K562 (cell line): ENCODE data around the gene MYO18A. TPM values are rescaled to one million over a fixed set of nuclear protein-coding genes. Genes with fewer than 3 reads are reported as not detected.

Source experiments
- ATAC-seq: fragments of 200-7000 bp; cut with Tn5 transposase; 3 replicates; pipeline ENCODE4 v1.9.1; 2020; ENCODE audit warnings: moderate library complexity
- BruUV-seq: library from RNA; stranded (reverse); fragments of 400-500 nt; replicated peaks from 2 replicates; lab custom pipeline; 2021; lab: Mats Ljungman, UMichigan
- CTCF ChIA-PET: fragments of 300-600 bp; formaldehyde crosslinking; extraction: SDS; loops from one replicate; lab custom pipeline; 2021; ENCODE audit warnings: low intra/inter-chr PET ratio; lab: Yijun Ruan, JAX
- POLR2A ChIA-PET: fragments of 300-600, 350-650 bp; sonication (Branson Sonifier 250); formaldehyde crosslinking; extraction: SDS; loops from one replicate; lab custom pipeline; 2021; ENCODE audit warnings: antibody characterized with exemption, inconsistent platforms; lab: Yijun Ruan, JAX
- DNase-seq, 4 experiments: peaks; one replicate each; pipeline versions ENCODE4 v3.0.0 to v3.0.0-alpha.2; 2011 to 2018; ENCODE audit warnings: low spot score in 3 of 4, mixed read lengths in 3 of 4; ENCODE audit errors: extremely low read depth in 1 of 4
- FAIRE-seq: peaks from 2 replicates; lab custom pipeline; 2011; peaks lifted over from hg19 to GRCh38; lab: Jason Lieb, UNC
- H2AFZ ChIP-seq: 2 replicates; pipeline ENCODE4 v1.6.0; 2011; ENCODE audit warnings: low read depth, low read length, control low read depth, inconsistent platforms
- H3K27ac ChIP-seq: fragments of 200-600 bp; 3 replicates; pipeline ENCODE4 v1.8.0; 2011; ENCODE audit warnings: low read depth, mild to moderate bottlenecking, control low read depth, inconsistent platforms, low read length, moderate library complexity, mixed read lengths; ENCODE audit errors: extremely low read depth
- H3K27me3 ChIP-seq, 2 experiments: fragments of 300-600 bp in 1 of 2; 2 replicates in 1 of 2; 3 replicates in 1 of 2; pipeline versions ENCODE4 v1.6.0 to v1.8.0; 2011; ENCODE audit warnings: inconsistent platforms in 2 of 2, low read length in 2 of 2, mild to moderate bottlenecking in 1 of 2, mixed read lengths in 1 of 2, moderate library complexity in 1 of 2; ENCODE audit not compliant: control insufficient read depth in 2 of 2, insufficient read depth in 2 of 2
- H3K36me3 ChIP-seq: fragments of 300-600 bp; 3 replicates; pipeline ENCODE4 v1.8.0; 2011; ENCODE audit warnings: mild to moderate bottlenecking, low read length, inconsistent platforms; ENCODE audit not compliant: control insufficient read depth, insufficient read depth
- H3K4me1 ChIP-seq, 2 experiments: fragments of 200-600 bp in 1 of 2; replicated peaks in 1 of 2; 2 replicates in 1 of 2; 3 replicates in 1 of 2; pipeline versions ENCODE4 v1.5.1 to v1.8.0; 2011; ENCODE audit warnings: inconsistent platforms in 2 of 2, low read length in 2 of 2, mild to moderate bottlenecking in 1 of 2, mixed read lengths in 1 of 2, moderate library complexity in 1 of 2; ENCODE audit not compliant: control insufficient read depth in 2 of 2, insufficient read depth in 2 of 2
- H3K4me2 ChIP-seq: 2 replicates; pipeline ENCODE4 v1.6.1; 2011; ENCODE audit warnings: low read length, control low read depth, inconsistent platforms, mixed read lengths; ENCODE audit not compliant: insufficient read depth
- H3K4me3 ChIP-seq: fragments of 200-600 bp; sonication (generic), shearing (Covaris generic); 2 replicates; pipeline ENCODE4 v1.5.1; 2016; ENCODE audit warnings: control low read depth, inconsistent platforms
- H3K79me2 ChIP-seq: fragments of 200-600 bp; 3 replicates; pipeline ENCODE4 v1.8.0; 2011; ENCODE audit warnings: low read length, inconsistent platforms; ENCODE audit not compliant: control insufficient read depth, insufficient read depth
- H3K9ac ChIP-seq, 2 experiments: 2 replicates each; pipeline versions ENCODE4 v1.6.0 to v1.6.1; 2011; ENCODE audit warnings: low read depth in 2 of 2, low read length in 2 of 2, control low read depth in 1 of 2, inconsistent platforms in 1 of 2, mild to moderate bottlenecking in 1 of 2, mixed read lengths in 1 of 2; ENCODE audit not compliant: insufficient read depth in 1 of 2
- H3K9me1 ChIP-seq: one replicate; pipeline ENCODE4 v1.6.0; 2011; ENCODE audit warnings: inconsistent platforms, mild to moderate bottlenecking, low read length, moderate library complexity; ENCODE audit not compliant: control insufficient read depth, insufficient read depth
- H3K9me3 ChIP-seq: replicated peaks from 2 replicates; pipeline ENCODE4 v1.5.1; 2011; ENCODE audit warnings: low read depth, low read length, inconsistent platforms; ENCODE audit not compliant: control insufficient read depth, insufficient read depth
- H4K20me1 ChIP-seq: replicated peaks from 2 replicates; pipeline ENCODE4 v1.6.1; 2011; ENCODE audit warnings: low read length, inconsistent platforms, mixed read lengths; ENCODE audit not compliant: control insufficient read depth, insufficient read depth
- CBFA2T3 ChIP-seq: fragments of 450-650 bp; IDR thresholded peaks from 2 replicates; pipeline ENCODE4 v1.6.1; 2017
- CEBPG ChIP-seq, 3 experiments: fragments of 200-800 bp in 1 of 3; sonication (Bioruptor generic) in 1 of 3; sonication (generic) in 1 of 3; formaldehyde crosslinking in 1 of 3; IDR thresholded peaks in 2 of 3; conservative IDR thresholded peaks in 1 of 3; 2 replicates each; pipeline versions ENCODE4 v1.6.1 to v1.8.0; 2016 to 2022; ENCODE audit warnings: missing compliant biosample characterization in 2 of 3, missing genetic modification characterization in 2 of 3, mild to moderate bottlenecking in 1 of 3, missing genetic modification reagents in 1 of 3
- MAZ ChIP-seq, 2 experiments: fragments of 450-650 bp in 1 of 2; sonication (generic) in 1 of 2; formaldehyde crosslinking; IDR thresholded peaks in 1 of 2; conservative IDR thresholded peaks in 1 of 2; 2 replicates each; pipeline versions ENCODE4 v1.4.0 to v1.5.0; 2020; ENCODE audit warnings: mild to moderate bottlenecking in 1 of 2, missing genetic modification reagents in 1 of 2
- PPARD ChIP-seq: fragments of 250-450 bp; sonication (Bioruptor Pico); IDR thresholded peaks from 2 replicates; pipeline ENCODE4 v1.8.0; 2022; ENCODE audit warnings: inconsistent platforms, mild to moderate bottlenecking, moderate library complexity
- SRSF7 ChIP-seq: fragments of 200-400 bp; formaldehyde crosslinking; optimal IDR thresholded peaks from 2 replicates; pipeline ENCODE3; 2017; ENCODE audit warnings: mild to moderate bottlenecking, low read depth, low read length
- XRCC3 ChIP-seq: fragments of 450-650 bp; IDR thresholded peaks from 2 replicates; pipeline ENCODE4 v1.6.1; 2017; ENCODE audit warnings: mild to moderate bottlenecking, moderate library complexity
- ZNF239 ChIP-seq: fragments of 250-450 bp; sonication (Bioruptor Pico); IDR thresholded peaks from 2 replicates; pipeline ENCODE4 v1.4.0; 2020; ENCODE audit warnings: mild to moderate bottlenecking
- WGBS: fragments of 100-300 bp; shearing (Covaris generic); methylation state at CpG from one replicate; pipeline ENCODE4 v1.1.6; 2016; ENCODE audit warnings: low coverage, mixed read lengths; ENCODE audit not compliant: insufficient coverage; ENCODE audit errors: missing lambda C conversion rate; 5-methylcytosine and 5-hydroxymethylcytosine counted together
- in situ Hi-C: fragments of 300-500 bp; cut with MboI; formaldehyde crosslinking; loops from 4 replicates; pipeline ENCODE4 v1.15.0; 2018; ENCODE audit warnings: inconsistent platforms, mixed read lengths
- intact Hi-C: fragments of 100-400 bp; cut with micrococcal nuclease; formaldehyde crosslinking; loops from 2 replicates; pipeline ENCODE4 v1.14.2; 2022
- polyA plus RNA-seq, 8 experiments: library from polyadenylated mRNA; depleted of rRNA in 4 of 8; stranded (reverse) in 5 of 8; unstranded in 3 of 8; fragments of >200 nt; fragmentation: Nextera tagmentation in 2 of 8; fragmentation: Illumina TruSeq in 1 of 8; extraction: Ambion mirVana in 2 of 8; extraction: Trizol in 1 of 8; gene quantifications; 2 replicates each; pipeline versions ENCODE4 v1.2.1 to v1.2.3, GENCODE V29; 2011 to 2014; ENCODE audit warnings: inconsistent platforms in 1 of 8, missing spikeins in 1 of 8
- total RNA-seq, 7 experiments: library from RNA; depleted of rRNA in 6 of 7; stranded (reverse); fragments of >200 nt in 6 of 7; fragmentation: Illumina TruSeq in 2 of 7; extraction: Trizol in 2 of 7; gene quantifications; 2 replicates each; pipeline versions ENCODE4 v1.2.1 to v1.2.3, GENCODE V29; 2011 to 2021; ENCODE audit warnings: low replicate concordance in 1 of 7
- TF ChIP-seq, protein P1 (sequence below): fragments of 250-450 bp; sonication (Bioruptor Pico); IDR thresholded peaks from 2 replicates; pipeline ENCODE4 v1.5.0; 2021
- TF ChIP-seq, protein P2 (sequence below): IDR thresholded peaks from 2 replicates; pipeline ENCODE4 v1.6.1; 2011; ENCODE audit warnings: borderline replicate concordance, low read depth, mild to moderate bottlenecking, moderate library complexity, low read length; ENCODE audit not compliant: insufficient read depth, poor library complexity, severe bottlenecking
- TF ChIP-seq, protein P3 (sequence below), 2 experiments: IDR thresholded peaks; 2 replicates each; pipeline ENCODE4 v1.6.1; 2012; ENCODE audit warnings: improper control_type of control experiment in 2 of 2, low read depth in 2 of 2, low read length in 2 of 2, borderline replicate concordance in 1 of 2
- TF ChIP-seq, protein P4 (sequence below): fragments of 450-650 bp; formaldehyde crosslinking; IDR thresholded peaks from 2 replicates; pipeline ENCODE4 v1.4.0; 2020; ENCODE audit warnings: mild to moderate bottlenecking, moderate library complexity

The MYO18A gene
- total and polyA plus RNA-seq, 9 of the 15 experiments (the other 6 are each of a cell fraction or from before 2014, with no cell fraction given), result 2.5 to 65.4 (median 17.1) TPM

DNA sequence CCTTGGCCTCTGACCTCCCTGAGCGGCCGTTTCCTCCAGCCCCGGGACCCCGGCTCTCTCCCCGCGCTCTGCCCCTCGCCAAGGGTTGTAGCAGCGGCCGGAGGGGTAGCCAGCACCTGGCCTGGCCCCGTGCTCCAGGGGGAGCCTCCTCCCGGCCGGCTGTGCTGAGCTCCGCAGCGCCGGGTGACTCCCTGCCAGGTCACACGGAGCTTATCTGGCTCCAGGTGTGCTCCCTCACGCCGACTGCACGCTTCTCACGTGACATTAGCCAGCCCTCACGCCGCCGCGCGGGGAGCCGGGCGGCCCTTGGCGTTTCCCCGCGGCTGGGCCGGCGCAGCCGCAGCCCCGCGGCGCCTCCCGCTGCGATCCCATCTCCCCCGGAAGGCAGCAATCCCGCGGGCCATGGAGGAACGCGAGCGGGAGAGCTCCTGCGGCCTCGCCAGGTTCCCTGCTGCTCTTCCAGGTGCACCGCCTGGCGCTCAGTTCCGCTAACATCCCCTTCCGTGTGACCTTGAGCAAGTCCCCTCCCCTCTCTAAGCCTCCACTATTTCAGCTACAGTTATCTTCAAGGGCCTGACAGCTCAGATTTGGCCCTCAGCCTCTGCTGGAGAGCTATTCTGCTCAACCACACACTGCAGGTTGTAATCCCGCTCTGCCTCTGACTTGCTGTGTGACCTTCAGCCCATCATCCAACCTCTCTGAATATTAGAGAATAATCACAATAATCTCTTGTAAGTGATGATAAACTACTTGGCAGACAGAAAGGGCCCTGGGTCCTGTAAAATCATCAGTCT, 3.4 kb downstream of the MYO18A start:
- ATAC-seq, result peak; percentile 63
- H4K20me1 ChIP-seq, result no peaks in the 10 kb centered on the region
- no peaks in the 10 kb centered on the region for H3K9me3 ChIP-seq
- in situ Hi-C loops, result no loop called here
- H3K9me1 ChIP-seq, result peaks cover 5% of the 10 kb centered on the region
- no TSS peak for BruUV-seq
- POLR2A ChIA-PET, result interaction anchor here (0.6 to 6.6 kb wide), 8 partner anchors 9 to 1778 kb away, joined by 3 to 74 read pairs (median 4); no protein-coding TSS in a partner anchor
- peak overlapping the region; percentile 96 for H3K4me2 ChIP-seq
- H3K36me3 ChIP-seq, result peaks cover 14% of the 10 kb centered on the region; the same call in 2 of the 3 replicates
- peak overlapping the region; percentile 90 to 92 for H3K9ac ChIP-seq
- under 1% methylated on average over 51 of the region's 51 CpGs for WGBS
- peak overlapping the region; percentile 97 for H3K27ac ChIP-seq
- peak; percentile 98 for FAIRE-seq
- peak; percentile 75 to 91 (median 77) for DNase-seq
- no peaks in the 10 kb centered on the region for H3K27me3 ChIP-seq
- peak overlapping the region; percentile 49 for H3K4me3 ChIP-seq
- intact Hi-C loops, result no loop called here
- H3K4me1 ChIP-seq, result peaks cover 34 to 54% of the 10 kb centered on the region in 2 experiments
- H2AFZ ChIP-seq, result peak overlapping the region; percentile 88
- H3K79me2 ChIP-seq, result peaks cover 72% of the 10 kb centered on the region
- CTCF ChIA-PET, result no interaction called here
- TF ChIP-seq, protein P1, sequence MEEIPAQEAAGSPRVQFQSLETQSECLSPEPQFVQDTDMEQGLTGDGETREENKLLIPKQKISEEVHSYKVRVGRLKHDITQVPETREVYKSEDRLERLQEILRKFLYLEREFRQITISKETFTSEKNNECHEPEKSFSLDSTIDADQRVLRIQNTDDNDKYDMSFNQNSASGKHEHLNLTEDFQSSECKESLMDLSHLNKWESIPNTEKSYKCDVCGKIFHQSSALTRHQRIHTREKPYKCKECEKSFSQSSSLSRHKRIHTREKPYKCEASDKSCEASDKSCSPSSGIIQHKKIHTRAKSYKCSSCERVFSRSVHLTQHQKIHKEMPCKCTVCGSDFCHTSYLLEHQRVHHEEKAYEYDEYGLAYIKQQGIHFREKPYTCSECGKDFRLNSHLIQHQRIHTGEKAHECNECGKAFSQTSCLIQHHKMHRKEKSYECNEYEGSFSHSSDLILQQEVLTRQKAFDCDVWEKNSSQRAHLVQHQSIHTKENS (CRISPR knock-in tag), result no peak
- TF ChIP-seq PPARD (CRISPR knock-in tag) (no peak), CEBPG (CRISPR knock-in tag; IDR thresholded peaks at IDR 0.05) (no peak), CEBPG (tag; conservative IDR thresholded peaks at IDR 0.05 in 1 of 2, IDR thresholded peaks at IDR 0.05 in 1 of 2) (no peak), XRCC3 (no peak), SRSF7 (no peak), ZNF239 (CRISPR knock-in tag) (no peak), CBFA2T3 (peak; percentile 79), MAZ (CRISPR knock-in tag; conservative IDR thresholded peaks at IDR 0.05 in 1 of 2, IDR thresholded peaks at IDR 0.05 in 1 of 2) (peak; percentile 58 to 83)
- TF ChIP-seq, protein P2, sequence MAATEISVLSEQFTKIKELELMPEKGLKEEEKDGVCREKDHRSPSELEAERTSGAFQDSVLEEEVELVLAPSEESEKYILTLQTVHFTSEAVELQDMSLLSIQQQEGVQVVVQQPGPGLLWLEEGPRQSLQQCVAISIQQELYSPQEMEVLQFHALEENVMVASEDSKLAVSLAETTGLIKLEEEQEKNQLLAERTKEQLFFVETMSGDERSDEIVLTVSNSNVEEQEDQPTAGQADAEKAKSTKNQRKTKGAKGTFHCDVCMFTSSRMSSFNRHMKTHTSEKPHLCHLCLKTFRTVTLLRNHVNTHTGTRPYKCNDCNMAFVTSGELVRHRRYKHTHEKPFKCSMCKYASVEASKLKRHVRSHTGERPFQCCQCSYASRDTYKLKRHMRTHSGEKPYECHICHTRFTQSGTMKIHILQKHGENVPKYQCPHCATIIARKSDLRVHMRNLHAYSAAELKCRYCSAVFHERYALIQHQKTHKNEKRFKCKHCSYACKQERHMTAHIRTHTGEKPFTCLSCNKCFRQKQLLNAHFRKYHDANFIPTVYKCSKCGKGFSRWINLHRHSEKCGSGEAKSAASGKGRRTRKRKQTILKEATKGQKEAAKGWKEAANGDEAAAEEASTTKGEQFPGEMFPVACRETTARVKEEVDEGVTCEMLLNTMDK, result peak; percentile 48
- TF ChIP-seq, protein P3, sequence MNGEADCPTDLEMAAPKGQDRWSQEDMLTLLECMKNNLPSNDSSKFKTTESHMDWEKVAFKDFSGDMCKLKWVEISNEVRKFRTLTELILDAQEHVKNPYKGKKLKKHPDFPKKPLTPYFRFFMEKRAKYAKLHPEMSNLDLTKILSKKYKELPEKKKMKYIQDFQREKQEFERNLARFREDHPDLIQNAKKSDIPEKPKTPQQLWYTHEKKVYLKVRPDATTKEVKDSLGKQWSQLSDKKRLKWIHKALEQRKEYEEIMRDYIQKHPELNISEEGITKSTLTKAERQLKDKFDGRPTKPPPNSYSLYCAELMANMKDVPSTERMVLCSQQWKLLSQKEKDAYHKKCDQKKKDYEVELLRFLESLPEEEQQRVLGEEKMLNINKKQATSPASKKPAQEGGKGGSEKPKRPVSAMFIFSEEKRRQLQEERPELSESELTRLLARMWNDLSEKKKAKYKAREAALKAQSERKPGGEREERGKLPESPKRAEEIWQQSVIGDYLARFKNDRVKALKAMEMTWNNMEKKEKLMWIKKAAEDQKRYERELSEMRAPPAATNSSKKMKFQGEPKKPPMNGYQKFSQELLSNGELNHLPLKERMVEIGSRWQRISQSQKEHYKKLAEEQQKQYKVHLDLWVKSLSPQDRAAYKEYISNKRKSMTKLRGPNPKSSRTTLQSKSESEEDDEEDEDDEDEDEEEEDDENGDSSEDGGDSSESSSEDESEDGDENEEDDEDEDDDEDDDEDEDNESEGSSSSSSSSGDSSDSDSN (IDR thresholded peaks at IDR 0.05; ENCODE audit: borderline replicate concordance in 1 of 2, low read depth in 2 of 2, low read length in 2 of 2), result peak; percentile 73 to 94; a peak in 3 of 4 replicates
- TF ChIP-seq, protein P4, sequence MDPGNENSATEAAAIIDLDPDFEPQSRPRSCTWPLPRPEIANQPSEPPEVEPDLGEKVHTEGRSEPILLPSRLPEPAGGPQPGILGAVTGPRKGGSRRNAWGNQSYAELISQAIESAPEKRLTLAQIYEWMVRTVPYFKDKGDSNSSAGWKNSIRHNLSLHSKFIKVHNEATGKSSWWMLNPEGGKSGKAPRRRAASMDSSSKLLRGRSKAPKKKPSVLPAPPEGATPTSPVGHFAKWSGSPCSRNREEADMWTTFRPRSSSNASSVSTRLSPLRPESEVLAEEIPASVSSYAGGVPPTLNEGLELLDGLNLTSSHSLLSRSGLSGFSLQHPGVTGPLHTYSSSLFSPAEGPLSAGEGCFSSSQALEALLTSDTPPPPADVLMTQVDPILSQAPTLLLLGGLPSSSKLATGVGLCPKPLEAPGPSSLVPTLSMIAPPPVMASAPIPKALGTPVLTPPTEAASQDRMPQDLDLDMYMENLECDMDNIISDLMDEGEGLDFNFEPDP, result no peak
